Keratinocyte (primary cell): Measurements from ENCODE around the gene NDUFS4. TPM values are rescaled to one million over a fixed set of nuclear protein-coding genes. Genes with fewer than 3 reads are reported as not detected.

Experiments
- DNase-seq: peaks from one replicate; pipeline ENCODE4 v3.0.0-alpha.2; 2011; ENCODE audit warnings: low read depth, missing footprints, low spot score
- FAIRE-seq: peaks from 2 replicates; lab custom pipeline; 2011; peaks lifted over from hg19 to GRCh38; lab: Jason Lieb, UNC
- H2AFZ ChIP-seq: 2 replicates; pipeline ENCODE4 v1.6.0; 2012; ENCODE audit warnings: low read length, control low read depth, inconsistent platforms; ENCODE audit not compliant: control insufficient read depth
- H3K27ac ChIP-seq: 2 replicates; pipeline ENCODE4 v1.5.1; 2011; ENCODE audit warnings: low read length; ENCODE audit not compliant: control insufficient read depth, insufficient read depth
- H3K27me3 ChIP-seq: 3 replicates; pipeline ENCODE4 v1.6.0; 2011; ENCODE audit warnings: low read length; ENCODE audit not compliant: control insufficient read depth, insufficient read depth; ENCODE audit errors: extremely low read depth
- H3K36me3 ChIP-seq, 2 experiments: 2 replicates in 1 of 2; 3 replicates in 1 of 2; pipeline ENCODE4 v1.5.1; 2011; ENCODE audit warnings: low read length in 2 of 2, mild to moderate bottlenecking in 1 of 2; ENCODE audit not compliant: control insufficient read depth in 2 of 2, insufficient read depth in 2 of 2; ENCODE audit errors: extremely low read depth in 1 of 2
- H3K4me1 ChIP-seq: 3 replicates; pipeline ENCODE4 v1.5.1; 2011; ENCODE audit warnings: low read length; ENCODE audit not compliant: control insufficient read depth, insufficient read depth; ENCODE audit errors: extremely low read depth
- H3K4me2 ChIP-seq: 3 replicates; pipeline ENCODE4 v1.6.0; 2011; ENCODE audit warnings: low read depth, low read length; ENCODE audit not compliant: control insufficient read depth, insufficient read depth; ENCODE audit errors: extremely low read depth
- H3K4me3 ChIP-seq, 3 experiments: fragments of 200-600 bp in 1 of 3; sonication (generic) in 1 of 3; 2 replicates in 2 of 3; 3 replicates in 1 of 3; pipeline ENCODE4 v1.5.1; 2011 to 2016; ENCODE audit warnings: low read length in 3 of 3, mild to moderate bottlenecking in 3 of 3, control low read depth in 2 of 3, inconsistent platforms in 1 of 3, low read depth in 1 of 3, mixed read lengths in 1 of 3, mixed run types in 1 of 3, moderate library complexity in 1 of 3; ENCODE audit not compliant: control insufficient read depth in 2 of 3, insufficient read depth in 2 of 3; ENCODE audit errors: extremely low read depth in 1 of 3
- H3K79me2 ChIP-seq: 2 replicates; pipeline ENCODE4 v1.6.0; 2012; ENCODE audit warnings: low read length; ENCODE audit not compliant: control insufficient read depth, insufficient read depth
- H3K9ac ChIP-seq: 3 replicates; pipeline ENCODE4 v1.6.0; 2011; ENCODE audit warnings: low read length; ENCODE audit not compliant: control insufficient read depth, insufficient read depth; ENCODE audit errors: extremely low read depth
- H3K9me1 ChIP-seq: 3 replicates; pipeline ENCODE4 v1.6.0; 2011; ENCODE audit warnings: low read length; ENCODE audit not compliant: control insufficient read depth, insufficient read depth; ENCODE audit errors: extremely low read depth
- H3K9me3 ChIP-seq: 2 replicates; pipeline ENCODE4 v1.5.1; 2012; ENCODE audit warnings: low read depth, low read length; ENCODE audit not compliant: control insufficient read depth
- H4K20me1 ChIP-seq: 3 replicates; pipeline ENCODE4 v1.6.0; 2011; ENCODE audit warnings: low read length; ENCODE audit not compliant: control insufficient read depth, insufficient read depth; ENCODE audit errors: extremely low read depth
- EZH2 ChIP-seq: IDR thresholded peaks from one replicate; pipeline ENCODE4 v1.6.1; 2012; ENCODE audit warnings: inconsistent platforms, mild to moderate bottlenecking, low read length, moderate library complexity
- dilution Hi-C: fragments of 300-500 bp; cut with MboI; formaldehyde crosslinking; loops from one replicate; pipeline ENCODE4 v1.7.0; 2020; ENCODE audit warnings: low sequenced_read_pairs; ENCODE audit not compliant: extremely low pct_ligation_motif_present
- polyA plus RNA-seq, 5 experiments: library from polyadenylated mRNA; depleted of rRNA in 3 of 5; stranded (reverse) in 3 of 5; stranded (forward) in 1 of 5; unstranded in 1 of 5; fragments of >200 nt; gene quantifications; 1 replicate in 1 of 5; 2 replicates in 3 of 5; 3 replicates in 1 of 5; pipeline versions ENCODE4 v1.2.1 to v1.2.3, GENCODE V29; 2011 to 2012; ENCODE audit warnings: missing spikeins in 2 of 5, low read depth in 1 of 5, low replicate concordance in 1 of 5
- TF ChIP-seq, protein P1 (sequence below), 3 experiments: IDR thresholded peaks in 1 of 3; conservative IDR thresholded peaks in 1 of 3; optimal IDR thresholded peaks in 1 of 3; 2 replicates in 2 of 3; 3 replicates in 1 of 3; pipeline versions ENCODE3 to v1.5.1; 2011; ENCODE audit warnings: low read length in 3 of 3, mild to moderate bottlenecking in 3 of 3, moderate library complexity in 2 of 3, control low read depth in 1 of 3, inconsistent platforms in 1 of 3; ENCODE audit not compliant: insufficient read depth in 2 of 3; ENCODE audit errors: extremely low read depth in 1 of 3

The NDUFS4 gene
- polyA plus RNA-seq, 1 donor (not counting 4 experiments of a cell fraction or from before 2014, with no cell fraction given): 118 TPM

DNA sequence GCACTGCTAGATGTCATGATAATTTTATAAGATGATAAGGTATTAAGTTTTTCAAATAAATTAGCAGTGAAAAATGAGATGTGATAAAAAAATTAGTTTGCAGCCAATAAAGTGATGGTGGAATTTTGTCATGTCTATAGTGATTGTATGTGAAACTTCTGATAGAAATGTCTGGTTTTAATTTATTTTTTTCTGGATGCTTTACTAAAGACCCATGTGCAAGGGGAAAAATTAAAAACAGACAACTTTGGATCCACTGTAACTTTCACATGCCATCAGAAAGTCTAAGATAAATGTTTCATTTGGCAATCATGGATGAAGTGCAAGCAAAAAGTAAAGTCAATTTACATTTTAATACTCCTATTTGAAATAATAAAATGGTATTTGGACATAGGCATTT lies 4.4 kb upstream of the NDUFS4 start:
- no peak for TF ChIP-seq EZH2
- TF ChIP-seq, protein P1, sequence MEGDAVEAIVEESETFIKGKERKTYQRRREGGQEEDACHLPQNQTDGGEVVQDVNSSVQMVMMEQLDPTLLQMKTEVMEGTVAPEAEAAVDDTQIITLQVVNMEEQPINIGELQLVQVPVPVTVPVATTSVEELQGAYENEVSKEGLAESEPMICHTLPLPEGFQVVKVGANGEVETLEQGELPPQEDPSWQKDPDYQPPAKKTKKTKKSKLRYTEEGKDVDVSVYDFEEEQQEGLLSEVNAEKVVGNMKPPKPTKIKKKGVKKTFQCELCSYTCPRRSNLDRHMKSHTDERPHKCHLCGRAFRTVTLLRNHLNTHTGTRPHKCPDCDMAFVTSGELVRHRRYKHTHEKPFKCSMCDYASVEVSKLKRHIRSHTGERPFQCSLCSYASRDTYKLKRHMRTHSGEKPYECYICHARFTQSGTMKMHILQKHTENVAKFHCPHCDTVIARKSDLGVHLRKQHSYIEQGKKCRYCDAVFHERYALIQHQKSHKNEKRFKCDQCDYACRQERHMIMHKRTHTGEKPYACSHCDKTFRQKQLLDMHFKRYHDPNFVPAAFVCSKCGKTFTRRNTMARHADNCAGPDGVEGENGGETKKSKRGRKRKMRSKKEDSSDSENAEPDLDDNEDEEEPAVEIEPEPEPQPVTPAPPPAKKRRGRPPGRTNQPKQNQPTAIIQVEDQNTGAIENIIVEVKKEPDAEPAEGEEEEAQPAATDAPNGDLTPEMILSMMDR (optimal IDR thresholded peaks at IDR 0.05 in 1 of 3, IDR thresholded peaks at IDR 0.05 in 1 of 3, conservative IDR thresholded peaks at IDR 0.05 in 1 of 3; ENCODE audit: extremely low read depth in 1 of 3, insufficient read depth in 2 of 3, low read length in 3 of 3): no peak
- Histone ChIP-seq H3K4me1 (peaks cover 2% of the 10 kb centered on the region), H3K9ac (no peak overlapping the region), H4K20me1 (no peaks in the 10 kb centered on the region), H3K27me3 (no peaks in the 10 kb centered on the region), H3K9me1 (no peaks in the 10 kb centered on the region), H2AFZ (no peak overlapping the region), H3K9me3 (no peaks in the 10 kb centered on the region), H3K4me3 (no peak overlapping the region), H3K79me2 (peaks cover 6% of the 10 kb centered on the region), H3K27ac (no peak overlapping the region), H3K36me3 (no peaks in the 10 kb centered on the region), H3K4me2 (no peak overlapping the region)
- dilution Hi-C loops: no loop called here
- FAIRE-seq (no peak), DNase-seq (no peak)

DNA sequence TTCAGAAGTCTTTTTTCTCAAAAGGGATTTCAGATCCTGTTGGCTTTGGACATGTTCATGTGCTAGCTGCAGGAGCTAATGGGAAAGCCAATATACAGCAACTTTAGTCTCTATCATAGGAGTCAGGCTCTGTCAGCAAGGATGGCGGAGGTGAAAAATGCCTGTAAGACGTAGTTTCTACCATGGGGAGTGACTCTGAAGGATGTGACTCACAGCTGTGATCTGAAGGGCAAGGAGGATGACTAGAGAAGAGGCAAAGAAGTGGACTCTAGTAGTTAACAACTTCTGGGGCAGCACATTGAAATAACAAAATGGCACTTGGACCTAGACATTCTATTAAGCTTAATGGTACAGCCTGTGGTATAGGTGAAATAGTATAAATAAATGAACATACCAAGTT lies 3.1 kb upstream of the NDUFS4 start:
- Histone ChIP-seq H3K4me2 (no peak overlapping the region), H3K4me1 (peaks cover 6% of the 10 kb centered on the region), H3K4me3 (no peak overlapping the region), H3K27ac (no peak overlapping the region), H3K27me3 (no peaks in the 10 kb centered on the region), H3K79me2 (peaks cover 20% of the 10 kb centered on the region), H2AFZ (no peak overlapping the region), H3K9ac (no peak overlapping the region), H3K36me3 (no peaks in the 10 kb centered on the region), H4K20me1 (no peaks in the 10 kb centered on the region), H3K9me3 (no peaks in the 10 kb centered on the region), H3K9me1 (no peaks in the 10 kb centered on the region)
- FAIRE-seq (peak; percentile 64), DNase-seq (no peak)
- TF ChIP-seq, protein P1 (optimal IDR thresholded peaks at IDR 0.05 in 1 of 3, IDR thresholded peaks at IDR 0.05 in 1 of 3, conservative IDR thresholded peaks at IDR 0.05 in 1 of 3; ENCODE audit: extremely low read depth in 1 of 3, insufficient read depth in 2 of 3, low read length in 3 of 3): no peak
- no peak for TF ChIP-seq EZH2
- dilution Hi-C loops: no loop called here
